GM12872 (cell line): ENCODE measurements around the gene RUSC2.

Source experiments
- CTCF ChIP-seq: IDR thresholded peaks from 3 replicates; pipeline ENCODE4 v1.5.1; 2011; ENCODE audit warnings: low read depth, mild to moderate bottlenecking, low read length, moderate library complexity; ENCODE audit not compliant: insufficient read depth

Gene RUSC2

GRCh38 chr9:35518981-35519679 lies 29.2 kb downstream of the RUSC2 start:
- no peak for TF ChIP-seq CTCF

- no peak for TF ChIP-seq CTCF
These were observed 29.9 kb downstream of the RUSC2 start for GRCh38 chr9:35519692-35520363.

GRCh38 chr9:35520364-35520710 lies 30.4 kb downstream of the RUSC2 start:
- no peak for TF ChIP-seq CTCF

- no peak for TF ChIP-seq CTCF
These were observed 31.8 kb downstream of the RUSC2 start for GRCh38 chr9:35521708-35522107.

GRCh38 chr9:35522187-35522586 lies 32.3 kb downstream of the RUSC2 start:
- TF ChIP-seq CTCF = 0 out of 3 replicates have a peak, but pooled peaks have one; percentile 12

- no peak for TF ChIP-seq CTCF
These were observed 32.8 kb downstream of the RUSC2 start for GRCh38 chr9:35522700-35523099.

GRCh38 chr9:35526087-35526801 lies 36.3 kb downstream of the RUSC2 start:
- no peak for TF ChIP-seq CTCF
